Measurements from ENCODE around the gene DNHD1. TPM values are rescaled to one million over a fixed set of nuclear protein-coding genes. Genes with fewer than 3 reads are reported as not detected.
A peak's percentile ranks its signal among the peaks of the same experiment; 100 is the strongest.

Gene DNHD1
- total RNA-seq, 1 donor from 2014 or later: 6.6 TPM

DNA sequence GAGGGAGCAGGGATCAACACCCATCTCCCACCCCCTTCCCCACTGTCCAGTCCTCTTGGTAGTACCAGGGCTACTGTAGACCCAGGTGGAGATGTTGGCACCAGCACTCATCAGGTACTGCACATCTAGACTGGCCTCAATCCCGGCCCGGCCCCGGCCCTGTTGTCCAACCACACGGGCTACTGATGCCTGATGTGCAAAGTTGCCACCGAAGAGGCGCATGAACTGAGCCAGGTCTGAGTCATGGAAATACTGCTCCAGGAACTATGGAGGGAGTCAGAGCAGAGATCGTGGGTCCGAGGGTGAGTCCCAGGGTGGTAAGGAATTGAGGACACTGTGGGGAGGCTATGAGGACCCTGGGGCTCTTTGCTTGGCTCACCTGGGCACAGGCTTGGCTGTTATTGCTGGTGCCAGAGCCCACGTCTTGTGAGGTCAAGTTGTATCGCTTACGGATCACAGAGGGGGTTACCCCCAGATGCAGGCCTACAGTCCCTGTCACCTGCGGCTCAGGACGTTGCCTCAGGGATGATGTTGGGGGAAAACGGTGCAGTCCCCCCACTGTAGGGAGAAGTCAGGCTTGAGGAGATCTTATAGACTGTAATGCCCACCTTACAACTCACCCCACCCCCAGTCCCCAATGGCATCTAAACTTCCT is 119.6 kb downstream of the DNHD1 start:
- Mint-ChIP-seq H3K27me3 (ENCODE audit: unreplicated experiment) (no peaks in the 10 kb centered on the region), H3K27ac (ENCODE audit: unreplicated experiment) (no peak overlapping the region), H3K9me3 (ENCODE audit: unreplicated experiment) (no peaks in the 10 kb centered on the region), H3K4me3 (ENCODE audit: unreplicated experiment) (no peak overlapping the region), H3K36me3 (ENCODE audit: unreplicated experiment) (peaks cover 18% of the 10 kb centered on the region), H3K4me1 (ENCODE audit: unreplicated experiment) (peaks cover 2% of the 10 kb centered on the region)
- DNase-seq (ENCODE audit: extremely low spot score, unreplicated experiment): no peak
- TF ChIP-seq, protein P1, sequence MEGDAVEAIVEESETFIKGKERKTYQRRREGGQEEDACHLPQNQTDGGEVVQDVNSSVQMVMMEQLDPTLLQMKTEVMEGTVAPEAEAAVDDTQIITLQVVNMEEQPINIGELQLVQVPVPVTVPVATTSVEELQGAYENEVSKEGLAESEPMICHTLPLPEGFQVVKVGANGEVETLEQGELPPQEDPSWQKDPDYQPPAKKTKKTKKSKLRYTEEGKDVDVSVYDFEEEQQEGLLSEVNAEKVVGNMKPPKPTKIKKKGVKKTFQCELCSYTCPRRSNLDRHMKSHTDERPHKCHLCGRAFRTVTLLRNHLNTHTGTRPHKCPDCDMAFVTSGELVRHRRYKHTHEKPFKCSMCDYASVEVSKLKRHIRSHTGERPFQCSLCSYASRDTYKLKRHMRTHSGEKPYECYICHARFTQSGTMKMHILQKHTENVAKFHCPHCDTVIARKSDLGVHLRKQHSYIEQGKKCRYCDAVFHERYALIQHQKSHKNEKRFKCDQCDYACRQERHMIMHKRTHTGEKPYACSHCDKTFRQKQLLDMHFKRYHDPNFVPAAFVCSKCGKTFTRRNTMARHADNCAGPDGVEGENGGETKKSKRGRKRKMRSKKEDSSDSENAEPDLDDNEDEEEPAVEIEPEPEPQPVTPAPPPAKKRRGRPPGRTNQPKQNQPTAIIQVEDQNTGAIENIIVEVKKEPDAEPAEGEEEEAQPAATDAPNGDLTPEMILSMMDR (IDR thresholded peaks at IDR 0.05): no peak

GRCh38 chr11:6617315-6617781 is 120.3 kb downstream of the DNHD1 start:
- Mint-ChIP-seq H3K27ac (ENCODE audit: unreplicated experiment) (no peak overlapping the region), H3K4me1 (ENCODE audit: unreplicated experiment) (peaks cover 2% of the 10 kb centered on the region), H3K4me3 (ENCODE audit: unreplicated experiment) (no peak overlapping the region), H3K9me3 (ENCODE audit: unreplicated experiment) (no peaks in the 10 kb centered on the region), H3K36me3 (ENCODE audit: unreplicated experiment) (peaks cover 18% of the 10 kb centered on the region), H3K27me3 (ENCODE audit: unreplicated experiment) (no peaks in the 10 kb centered on the region)
- no peak for DNase-seq (ENCODE audit: extremely low spot score, unreplicated experiment)
- TF ChIP-seq, protein P1 (IDR thresholded peaks at IDR 0.05): no peak

DNA sequence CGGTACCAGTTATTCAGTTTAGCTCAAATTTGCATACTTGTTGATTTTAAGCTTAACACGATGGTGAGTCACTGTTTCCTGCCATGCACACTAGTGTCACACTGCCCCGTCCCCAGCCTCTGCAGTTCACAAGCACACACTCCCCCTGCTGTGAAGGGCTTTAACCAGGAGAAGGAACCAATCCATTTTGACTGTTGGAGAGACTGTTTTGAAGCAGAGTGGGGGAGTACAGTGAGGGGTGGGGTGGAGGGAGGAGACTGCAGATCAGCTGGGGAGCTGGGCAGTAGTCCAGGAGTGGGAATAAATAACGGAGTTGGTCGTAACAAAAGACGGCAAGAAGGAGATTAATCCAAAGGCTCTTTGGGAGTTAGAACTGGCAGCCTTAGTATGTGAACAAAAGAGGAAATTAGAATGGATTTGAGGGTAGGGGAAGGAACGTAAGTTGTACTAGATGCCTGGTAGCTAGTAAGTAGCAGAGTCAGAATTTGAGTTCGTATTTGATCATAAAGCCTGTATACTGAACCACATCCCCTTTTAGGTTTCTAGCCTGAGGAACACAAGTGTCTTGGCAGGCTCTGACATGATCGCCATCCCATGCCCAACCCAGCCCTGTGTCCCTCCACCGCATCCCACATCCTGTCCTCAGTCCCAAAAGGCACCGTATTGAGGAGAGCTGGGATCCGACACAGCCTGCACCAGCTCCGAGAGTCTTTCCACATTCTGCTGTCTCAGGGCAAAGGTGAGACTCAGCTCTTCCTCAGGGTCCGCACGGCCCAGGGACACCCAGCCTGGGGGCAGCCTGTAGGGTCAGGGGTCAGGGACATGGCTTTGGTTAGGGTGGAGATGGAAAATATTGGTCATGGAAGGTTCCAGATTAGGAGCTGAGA is 121.3 kb downstream of the DNHD1 start:
- Mint-ChIP-seq H3K36me3 (ENCODE audit: unreplicated experiment) (peaks cover 18% of the 10 kb centered on the region), H3K4me3 (ENCODE audit: unreplicated experiment) (no peak overlapping the region), H3K27me3 (ENCODE audit: unreplicated experiment) (no peaks in the 10 kb centered on the region), H3K27ac (ENCODE audit: unreplicated experiment) (no peak overlapping the region), H3K4me1 (ENCODE audit: unreplicated experiment) (peaks cover 2% of the 10 kb centered on the region), H3K9me3 (ENCODE audit: unreplicated experiment) (no peaks in the 10 kb centered on the region)
- no peak for DNase-seq (ENCODE audit: extremely low spot score, unreplicated experiment)
- TF ChIP-seq, protein P1 (IDR thresholded peaks at IDR 0.05): no peak

DNA sequence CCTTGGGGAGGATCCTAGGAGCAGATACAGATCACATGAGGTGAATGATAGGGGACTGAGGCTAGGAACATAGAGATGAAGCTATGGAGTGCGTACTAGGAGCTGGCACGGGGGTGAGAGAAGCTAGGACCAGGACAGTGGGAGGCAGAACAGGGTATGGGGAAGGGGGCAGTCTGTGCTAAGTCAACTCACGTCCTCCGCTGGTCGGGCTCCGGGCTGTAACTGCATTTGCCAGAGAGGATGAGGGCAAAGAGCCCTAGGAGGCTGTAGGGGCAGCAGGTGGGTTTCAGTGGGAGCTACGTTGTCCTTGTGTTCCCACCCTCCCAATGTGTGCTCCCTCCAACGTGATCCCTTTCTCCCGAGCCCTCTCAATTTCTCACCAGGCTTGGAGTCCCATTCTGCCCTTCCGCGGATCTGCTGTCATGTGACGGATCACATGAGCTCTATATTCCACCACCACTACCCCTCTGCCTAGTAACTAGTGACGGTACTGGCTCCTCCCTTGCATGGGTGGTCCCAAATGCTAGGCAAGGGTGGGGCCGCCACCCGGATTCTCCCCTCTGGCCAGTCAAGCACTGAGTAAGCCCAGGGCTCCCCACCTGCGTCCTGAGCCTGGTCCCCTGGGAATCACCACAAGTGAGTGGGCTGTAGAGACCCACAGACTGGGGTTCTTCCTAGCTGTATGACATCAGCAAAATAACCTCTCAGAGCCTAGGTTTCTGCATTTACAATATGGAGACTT is 122.1 kb downstream of the DNHD1 start, which contains the start of gene TPP1:
Gene TPP1 (minus strand): TSS at position 419 of the 742 bp plus-strand sequence. CDS start 22 bp downstream, at position 397.
- peaks cover 19% of the 10 kb centered on the region for H3K36me3 Mint-ChIP-seq (ENCODE audit: unreplicated experiment)
- H3K9me3 Mint-ChIP-seq (ENCODE audit: unreplicated experiment): no peaks in the 10 kb centered on the region
- TF ChIP-seq, protein P1 (IDR thresholded peaks at IDR 0.05): no peak
- H3K4me3 Mint-ChIP-seq (ENCODE audit: unreplicated experiment): no peak within 1 kb of the TSS
- no peaks in the 10 kb centered on the region for H3K27me3 Mint-ChIP-seq (ENCODE audit: unreplicated experiment)
- H3K27ac Mint-ChIP-seq (ENCODE audit: unreplicated experiment): no peak within 1 kb of the TSS
- peak; percentile 95 for DNase-seq (ENCODE audit: extremely low spot score, unreplicated experiment)
- H3K4me1 Mint-ChIP-seq (ENCODE audit: unreplicated experiment): peaks cover 2% of the 10 kb centered on the region
